Cortex of kidney (tissue), 1 donor: ENCODE measurements around the gene SMIM34.

Source experiments
- DNase-seq: peaks from one replicate; lab custom pipeline; 2025; lab: John Stamatoyannopoulos, UW

Gene SMIM34

GRCh38 chr21:34372321-34372720 lies 51.4 kb downstream of the SMIM34 start:
- no peak for DNase-seq

GRCh38 chr21:34369741-34370140 lies 54.0 kb downstream of the SMIM34 start:
- DNase-seq, result no peak
